ENCODE results near the gene NLK. TPM values are rescaled to one million over a fixed set of nuclear protein-coding genes. Genes with fewer than 3 reads are reported as not detected.
"Not testable (repeated sequence)": the region's sequence is repeated elsewhere in the genome, so short reads cannot be mapped to it uniquely, and the experiment has no call there.

Gene NLK
- total RNA-seq, 2 donors from 2014 or later: 15.5 to 30.1 TPM

DNA sequence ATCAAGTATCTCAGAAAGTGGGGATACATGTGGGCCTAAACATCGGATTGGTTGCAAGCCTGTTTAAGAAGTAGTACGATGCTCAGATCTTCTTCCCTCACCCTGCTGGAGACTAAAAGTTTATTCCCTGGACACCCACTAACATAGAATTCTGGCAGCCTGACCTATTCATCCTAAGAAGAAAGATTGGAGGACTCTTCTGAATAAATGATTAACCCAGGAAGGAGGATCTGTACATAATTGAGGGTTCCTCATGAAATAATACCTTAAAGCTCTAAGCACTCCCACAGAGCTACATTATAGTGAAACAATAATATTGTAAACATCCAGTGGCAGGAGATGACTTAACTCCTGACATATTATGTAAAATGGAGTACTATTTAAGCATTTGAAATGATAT is 111.7 kb downstream of the NLK start:
- ATAC-seq: no peak
- 89% methylated on average over 2 of the region's 2 CpGs for WGBS, 2 donors
- intact Hi-C loops (cut with DNase I): no loop called here

DNA sequence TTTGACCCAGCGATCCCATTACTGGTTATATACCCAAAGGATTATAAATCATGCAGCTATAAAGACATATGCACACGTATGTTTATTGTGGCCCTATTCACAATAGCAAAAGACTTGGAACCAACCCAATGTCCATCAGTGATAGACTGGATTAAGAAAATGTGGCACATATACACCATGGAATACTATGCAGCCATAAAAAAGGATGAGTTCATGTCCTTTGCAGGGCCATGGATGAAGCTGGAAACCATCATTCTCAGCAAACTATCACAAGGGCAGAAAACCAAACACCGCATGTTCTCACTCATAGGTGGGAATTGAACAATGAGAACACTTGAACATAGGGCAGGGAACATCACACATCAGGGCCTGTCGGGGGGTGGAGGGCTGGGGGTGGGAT is 112.9 kb downstream of the NLK start:
- H3K27ac ChIP-seq; H3K9me3 ChIP-seq; intact Hi-C loops (cut with DNase I); ATAC-seq; DNase-seq; H3K4me1 ChIP-seq; H3K36me3 ChIP-seq (replicated peaks in 1 of 2; ENCODE audit: insufficient read depth in 1 of 2, low read depth in 2 of 2); H3K27me3 ChIP-seq; H3K4me3 ChIP-seq: not testable (repeated sequence)
- WGBS, 2 donors: 95 to 97% methylated on average over 4 of the region's 4 CpGs

More for the DNA sequence above, 111.7 kb downstream of the NLK start:
- no peak for DNase-seq
- Histone ChIP-seq H3K4me1 (no peaks in the 10 kb centered on the region), H3K4me3 (no peak overlapping the region), H3K27ac (no peak overlapping the region), H3K27me3 (no peaks in the 10 kb centered on the region), H3K9me3 (no peaks in the 10 kb centered on the region), H3K36me3 (replicated peaks in 1 of 2; ENCODE audit: insufficient read depth in 1 of 2, low read depth in 2 of 2) (no peaks in the 10 kb centered on the region)
- TF ChIP-seq, protein P1, sequence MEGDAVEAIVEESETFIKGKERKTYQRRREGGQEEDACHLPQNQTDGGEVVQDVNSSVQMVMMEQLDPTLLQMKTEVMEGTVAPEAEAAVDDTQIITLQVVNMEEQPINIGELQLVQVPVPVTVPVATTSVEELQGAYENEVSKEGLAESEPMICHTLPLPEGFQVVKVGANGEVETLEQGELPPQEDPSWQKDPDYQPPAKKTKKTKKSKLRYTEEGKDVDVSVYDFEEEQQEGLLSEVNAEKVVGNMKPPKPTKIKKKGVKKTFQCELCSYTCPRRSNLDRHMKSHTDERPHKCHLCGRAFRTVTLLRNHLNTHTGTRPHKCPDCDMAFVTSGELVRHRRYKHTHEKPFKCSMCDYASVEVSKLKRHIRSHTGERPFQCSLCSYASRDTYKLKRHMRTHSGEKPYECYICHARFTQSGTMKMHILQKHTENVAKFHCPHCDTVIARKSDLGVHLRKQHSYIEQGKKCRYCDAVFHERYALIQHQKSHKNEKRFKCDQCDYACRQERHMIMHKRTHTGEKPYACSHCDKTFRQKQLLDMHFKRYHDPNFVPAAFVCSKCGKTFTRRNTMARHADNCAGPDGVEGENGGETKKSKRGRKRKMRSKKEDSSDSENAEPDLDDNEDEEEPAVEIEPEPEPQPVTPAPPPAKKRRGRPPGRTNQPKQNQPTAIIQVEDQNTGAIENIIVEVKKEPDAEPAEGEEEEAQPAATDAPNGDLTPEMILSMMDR (IDR thresholded peaks at IDR 0.05): no peak
- no peak for TF ChIP-seq POLR2A (IDR thresholded peaks at IDR 0.05)

DNA sequence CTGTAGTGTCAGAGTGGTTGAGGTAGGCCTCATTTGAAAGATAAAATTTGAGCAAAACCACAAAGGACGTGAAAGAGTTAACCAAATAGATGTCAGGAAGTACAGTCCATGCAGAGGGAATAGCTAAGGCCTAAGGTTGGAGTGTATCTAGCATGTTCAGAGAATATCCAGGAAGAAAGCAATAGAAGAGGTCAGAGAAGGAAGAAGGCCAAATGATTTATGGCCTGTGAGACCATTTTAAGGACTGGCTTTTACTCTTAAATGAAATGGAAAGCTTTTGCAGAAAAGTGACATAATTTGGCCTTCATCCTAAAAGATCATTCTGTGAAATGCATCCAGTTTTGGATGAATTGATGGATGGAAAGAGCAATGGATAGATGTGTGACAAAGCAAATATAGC is 116.5 kb downstream of the NLK start:
- no peaks in the 10 kb centered on the region for H3K36me3 ChIP-seq (replicated peaks in 1 of 2; ENCODE audit: insufficient read depth in 1 of 2, low read depth in 2 of 2)
- no peaks in the 10 kb centered on the region for H3K9me3 ChIP-seq
- no peak for TF ChIP-seq POLR2A (IDR thresholded peaks at IDR 0.05)
- TF ChIP-seq, protein P1 (IDR thresholded peaks at IDR 0.05): no peak
- DNase-seq: no peak
- no peaks in the 10 kb centered on the region for H3K4me1 ChIP-seq
- no peak for ATAC-seq
- no peaks in the 10 kb centered on the region for H3K27me3 ChIP-seq
- intact Hi-C loops (cut with DNase I): no loop called here
- 76 to 91% methylated on average over 1 of the region's 1 CpG for WGBS, 2 donors
- no peak overlapping the region for H3K4me3 ChIP-seq
- no peak overlapping the region for H3K27ac ChIP-seq

DNA sequence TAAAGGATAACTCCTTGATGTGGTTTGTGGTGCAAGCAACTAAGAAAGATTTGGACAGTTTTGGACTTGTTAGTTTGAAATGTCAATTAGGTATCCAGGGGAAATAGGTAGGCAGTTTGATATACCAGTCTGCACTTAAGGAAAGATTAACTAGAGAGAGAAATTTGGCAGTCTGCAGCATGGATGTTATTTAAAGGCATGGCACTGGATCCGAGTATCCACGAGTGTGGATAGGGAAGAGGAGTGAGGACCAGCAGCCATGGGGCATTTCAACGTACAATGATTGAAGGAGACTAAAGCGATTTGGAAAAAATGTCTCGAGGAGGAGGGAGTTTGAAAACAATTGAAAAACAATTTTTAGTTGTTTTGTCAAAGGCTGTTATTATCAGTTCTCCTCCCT is 117.4 kb downstream of the NLK start:
- ATAC-seq (no peak), DNase-seq (no peak)
- 92 to 95% methylated on average over 5 of the region's 5 CpGs for WGBS, 2 donors
- H3K4me3 ChIP-seq: no peak overlapping the region
- intact Hi-C loops (cut with DNase I): no loop called here
- H3K27me3 ChIP-seq: no peaks in the 10 kb centered on the region
- H3K36me3 ChIP-seq (replicated peaks in 1 of 2; ENCODE audit: insufficient read depth in 1 of 2, low read depth in 2 of 2): no peaks in the 10 kb centered on the region
- no peaks in the 10 kb centered on the region for H3K9me3 ChIP-seq
- H3K27ac ChIP-seq: no peak overlapping the region
- no peaks in the 10 kb centered on the region for H3K4me1 ChIP-seq
- TF ChIP-seq POLR2A (IDR thresholded peaks at IDR 0.05): no peak
- TF ChIP-seq, protein P1 (IDR thresholded peaks at IDR 0.05): no peak

DNA sequence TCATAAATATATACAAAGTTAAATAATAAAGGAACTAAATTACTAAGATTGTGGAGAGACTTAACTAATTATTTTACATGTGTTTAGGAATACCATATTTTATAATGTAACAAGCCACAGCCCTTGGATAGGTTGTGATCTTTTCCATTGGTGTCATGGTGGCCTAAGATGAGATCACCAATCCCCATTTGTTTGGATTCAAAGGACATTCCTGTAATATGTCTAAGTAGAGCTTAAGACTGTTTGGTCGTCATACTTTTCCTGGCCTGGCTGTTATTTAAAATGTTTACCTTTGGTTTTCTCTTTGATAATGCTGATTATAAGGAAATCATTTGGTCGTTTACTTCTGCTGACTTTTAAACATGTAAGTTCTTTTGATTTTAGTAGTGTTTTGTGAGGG is 118.1 kb downstream of the NLK start:
- Histone ChIP-seq H3K9me3 (no peaks in the 10 kb centered on the region), H3K27ac (no peak overlapping the region), H3K36me3 (replicated peaks in 1 of 2; ENCODE audit: insufficient read depth in 1 of 2, low read depth in 2 of 2) (no peaks in the 10 kb centered on the region), H3K27me3 (no peaks in the 10 kb centered on the region), H3K4me1 (no peaks in the 10 kb centered on the region), H3K4me3 (no peak overlapping the region)
- 49 to 54% methylated on average over 2 of the region's 2 CpGs for WGBS, 2 donors
- intact Hi-C loops (cut with DNase I): no loop called here
- no peak for DNase-seq
- TF ChIP-seq, protein P1 (IDR thresholded peaks at IDR 0.05): no peak
- no peak for ATAC-seq

All from body of pancreas (tissue), 4 donors.